Hair follicle dermal papilla cell (primary cell): ENCODE results near the gene OR13A1. TPM values are rescaled to one million over a fixed set of nuclear protein-coding genes. Genes with fewer than 3 reads are reported as not detected.

ENCODE experiments used
- total RNA-seq: library from RNA; depleted of rRNA; stranded (reverse); fragments of >200 nt; gene quantifications from 2 replicates; pipeline ENCODE4 v1.2.3, GENCODE V29; 2012

Gene OR13A1
- total RNA-seq = not detected in 2 replicates

GRCh38 chr10:45315508-45315907 lies at the start of gene OR13A1:
Gene OR13A1 (minus strand): TSS chr10:45315608. CDS start chr10:45304422, 11,186 bp downstream.

Other genes starting within 250 kb of the OR13A1 start
- gene ALOX5, start 58.6 kb upstream of the OR13A1 start, total RNA-seq = not detected in 2 replicates